HepG2 (cell line): ENCODE results near the gene IQCN.

Experiments used
- AKAP8 ChIP-seq: sonication (generic); formaldehyde crosslinking; IDR thresholded peaks from 2 replicates; pipeline ENCODE4 v1.5.1; 2020; ENCODE audit warnings: mild to moderate bottlenecking, missing genetic modification reagents
- CTCF ChIP-seq: sonication (generic); formaldehyde crosslinking; IDR thresholded peaks from 2 replicates; pipeline ENCODE4 v1.5.0; 2020; ENCODE audit warnings: mild to moderate bottlenecking, missing genetic modification reagents, moderate library complexity
- FOXJ3 ChIP-seq: sonication (generic); formaldehyde crosslinking; IDR thresholded peaks from 2 replicates; pipeline ENCODE4 v1.4.0; 2020; ENCODE audit warnings: missing genetic modification reagents, mild to moderate bottlenecking, borderline replicate concordance
- MAX ChIP-seq: IDR thresholded peaks from 2 replicates; pipeline ENCODE4 v1.6.1; 2012; ENCODE audit warnings: inconsistent platforms
- MED13 ChIP-seq: sonication (generic); formaldehyde crosslinking; IDR thresholded peaks from 2 replicates; pipeline ENCODE4 v1.5.0; 2020; ENCODE audit warnings: missing genetic modification reagents
- MXD4 ChIP-seq: IDR thresholded peaks from 2 replicates; pipeline ENCODE4 v1.6.1; 2016; ENCODE audit warnings: mild to moderate bottlenecking, missing biosample characterization, missing genetic modification reagents
- PHF8 ChIP-seq: sonication (generic); formaldehyde crosslinking; IDR thresholded peaks from 2 replicates; pipeline ENCODE4 v1.5.0; 2020; ENCODE audit warnings: missing genetic modification reagents
- SMC3 ChIP-seq: IDR thresholded peaks from 2 replicates; pipeline ENCODE4 v1.6.1; 2011; ENCODE audit warnings: low read length, improper control_type of control experiment

GRCh38 chr19:18304208-18304457 is 29.9 kb upstream of the IQCN start:
- TF ChIP-seq MXD4 = no peak
- TF ChIP-seq SMC3 = no peak
- no peak for TF ChIP-seq CTCF (CRISPR knock-in tag)
- TF ChIP-seq MAX = no peak
- no peak for TF ChIP-seq AKAP8 (CRISPR knock-in tag)
- no peak for TF ChIP-seq FOXJ3
- TF ChIP-seq MED13 = no peak
- no peak for TF ChIP-seq PHF8
